ENCODE results near the gene TRIM15. TPM values are rescaled to one million over a fixed set of nuclear protein-coding genes. Genes with fewer than 3 reads are reported as not detected.

Gene TRIM15
- total and polyA plus RNA-seq, 9 of the 15 experiments (the other 6 are each of a cell fraction or from before 2014, with no cell fraction given), result 0.06 to 2.6 (median 0.83) TPM

GRCh38 chr6:30149858-30150550 lies 13.3 kb upstream of the TRIM15 start:
- no peak overlapping the region; the same call in 1 of the 2 replicates for H3K4me2 ChIP-seq (ENCODE audit: insufficient read depth, low read length)
- no peak for DNase-seq (ENCODE audit: extremely low read depth in 1 of 4, low spot score in 3 of 4)
- H3K36me3 ChIP-seq (ENCODE audit: control insufficient read depth, insufficient read depth, low read length), result no peaks in the 10 kb centered on the region
- POLR2A ChIA-PET, result interaction anchor here (0.6 kb wide), 1 partner anchor 57 kb away, joined by 3 read pairs; no protein-coding TSS in a partner anchor
- no peaks in the 10 kb centered on the region for H4K20me1 ChIP-seq (replicated peaks; ENCODE audit: control insufficient read depth, insufficient read depth, low read length)
- in situ Hi-C loops (cut with MboI), result no loop called here
- no peak overlapping the region for H3K27ac ChIP-seq (ENCODE audit: extremely low read depth, low read depth, low read length)
- BruUV-seq (replicated peaks), result no TSS peak
- intact Hi-C loops (cut with micrococcal nuclease), result no loop called here
- 18% methylated on average over 7 of the region's 7 CpGs for WGBS (ENCODE audit: insufficient coverage, low coverage, missing lambda C conversion rate)
- peaks cover 5 to 39% of the 10 kb centered on the region in 2 experiments; a peak in 4 of 5 replicates for H3K27me3 ChIP-seq (ENCODE audit: control insufficient read depth in 2 of 2, insufficient read depth in 2 of 2, low read length in 2 of 2)
- peak overlapping the region; percentile 25 for H2AFZ ChIP-seq (ENCODE audit: low read depth, low read length)
- no peaks in the 10 kb centered on the region for H3K79me2 ChIP-seq (ENCODE audit: control insufficient read depth, insufficient read depth, low read length)
- no peak for ATAC-seq
- TF ChIP-seq U2AF1 (optimal IDR thresholded peaks at IDR 0.05; ENCODE audit: low read depth, low read length) (no peak), SPI1 (IDR thresholded peaks at IDR 0.05; ENCODE audit: borderline replicate concordance, low read depth, low read length) (peak; percentile 48)
- no peak for FAIRE-seq
- no peak overlapping the region for H3K4me3 ChIP-seq
- no peaks in the 10 kb centered on the region for H3K9me1 ChIP-seq (ENCODE audit: control insufficient read depth, insufficient read depth, low read length)
- H3K9ac ChIP-seq (ENCODE audit: insufficient read depth in 1 of 2, low read depth in 2 of 2, low read length in 2 of 2), result no peak overlapping the region
- H3K4me1 ChIP-seq (replicated peaks in 1 of 2; ENCODE audit: control insufficient read depth in 2 of 2, insufficient read depth in 2 of 2, low read length in 2 of 2), result peaks cover 4 to 21% of the 10 kb centered on the region in 2 experiments
- CTCF ChIA-PET (ENCODE audit: low intra/inter-chr PET ratio), result no interaction called here
- H3K9me3 ChIP-seq (replicated peaks; ENCODE audit: control insufficient read depth, insufficient read depth, low read depth, low read length), result no peaks in the 10 kb centered on the region

- Histone ChIP-seq H3K9me1 (ENCODE audit: control insufficient read depth, insufficient read depth, low read length) (no peaks in the 10 kb centered on the region), H3K4me3 (no peak overlapping the region), H3K9me3 (replicated peaks; ENCODE audit: control insufficient read depth, insufficient read depth, low read depth, low read length) (no peaks in the 10 kb centered on the region), H3K4me2 (ENCODE audit: insufficient read depth, low read length) (no peak overlapping the region), H3K4me1 (replicated peaks in 1 of 2; ENCODE audit: control insufficient read depth in 2 of 2, insufficient read depth in 2 of 2, low read length in 2 of 2) (peaks cover 4 to 24% of the 10 kb centered on the region in 2 experiments), H3K27ac (ENCODE audit: extremely low read depth, low read depth, low read length) (no peak overlapping the region), H3K27me3 (ENCODE audit: control insufficient read depth in 2 of 2, insufficient read depth in 2 of 2, low read length in 2 of 2) (peaks cover 2 to 38% of the 10 kb centered on the region in 2 experiments; a peak in 3 of 5 replicates), H3K79me2 (ENCODE audit: control insufficient read depth, insufficient read depth, low read length) (no peaks in the 10 kb centered on the region), H3K9ac (ENCODE audit: insufficient read depth in 1 of 2, low read depth in 2 of 2, low read length in 2 of 2) (no peak overlapping the region), H2AFZ (ENCODE audit: low read depth, low read length) (peak overlapping the region; percentile 56; the same call in 1 of the 2 replicates), H3K36me3 (ENCODE audit: control insufficient read depth, insufficient read depth, low read length) (no peaks in the 10 kb centered on the region), H4K20me1 (replicated peaks; ENCODE audit: control insufficient read depth, insufficient read depth, low read length) (no peaks in the 10 kb centered on the region)
- intact Hi-C loops (cut with micrococcal nuclease) (no loop called here), in situ Hi-C loops (cut with MboI) (no loop called here)
- no peak for ATAC-seq
- no peak for FAIRE-seq
- BruUV-seq (replicated peaks), result no TSS peak
- ChIA-PET CTCF (ENCODE audit: low intra/inter-chr PET ratio) (interaction anchor here (0.7 kb wide), 1 partner anchor 398 kb away, joined by 3 read pairs; no protein-coding TSS in a partner anchor), POLR2A (interaction anchor here (0.6 to 1.4 kb wide), 3 partner anchors 9 to 56 kb away, joined by 3 to 4 read pairs (median 3); no protein-coding TSS in a partner anchor)
- WGBS (ENCODE audit: insufficient coverage, low coverage, missing lambda C conversion rate), result 34% methylated on average over 10 of the region's 10 CpGs
- DNase-seq (ENCODE audit: extremely low read depth in 1 of 4, low spot score in 3 of 4), result no peak
- TF ChIP-seq TFAP4 (CRISPR knock-in tag; IDR thresholded peaks at IDR 0.05; ENCODE audit: borderline replicate concordance), result 0 out of 2 replicates have a peak, but pooled peaks have one; percentile 19
- TF ChIP-seq NRF1 (conservative IDR thresholded peaks at IDR 0.05 in 1 of 2, IDR thresholded peaks at IDR 0.05 in 1 of 2), result no peak
- no peak; the same call in 1 of the 2 replicates for TF ChIP-seq ZNF583 (CRISPR knock-in tag; IDR thresholded peaks at IDR 0.05)
These were observed 12.5 kb upstream of the TRIM15 start for GRCh38 chr6:30150671-30151395.

All from K562 (cell line).